GM12878 (cell line): ENCODE data around the gene GRIN3A. TPM values are rescaled to one million over a fixed set of nuclear protein-coding genes. Genes with fewer than 3 reads are reported as not detected.

Source experiments
- ATAC-seq: fragments of 200-7000 bp; cut with Tn5 transposase; 3 replicates; pipeline ENCODE4 v1.9.1; 2020; ENCODE audit warnings: mild to moderate bottlenecking, moderate library complexity
- BruUV-seq: library from RNA; stranded (reverse); fragments of 400-500 nt; replicated peaks from 2 replicates; lab custom pipeline; 2021; lab: Mats Ljungman, UMichigan
- CTCF ChIA-PET: fragments of 300-600 bp; sonication (Branson Sonifier 250); formaldehyde crosslinking; extraction: SDS; loops from one replicate; lab custom pipeline; 2021; ENCODE audit warnings: inconsistent platforms; lab: Yijun Ruan, JAX
- POLR2A ChIA-PET: fragments of 350-600 bp; formaldehyde crosslinking; extraction: SDS; loops from one replicate; lab custom pipeline; 2021; ENCODE audit warnings: inconsistent platforms; lab: Charles Lee
- RAD21 ChIA-PET: fragments of 300-600 bp; sonication (Branson Sonifier 250); formaldehyde crosslinking; loops from one replicate; lab custom pipeline; 2023; ENCODE audit warnings: antibody characterized with exemption; ENCODE audit not compliant: unreplicated experiment; lab: Charles Lee
- SMC1A ChIA-PET: fragments of 300-600 bp; sonication (Branson Sonifier 250); formaldehyde crosslinking; loops from one replicate; lab custom pipeline; 2023; ENCODE audit not compliant: unreplicated experiment, uncharacterized antibody; lab: Charles Lee
- DNase-seq: peaks from one replicate; pipeline ENCODE4 v3.0.0-alpha.2; 2011; ENCODE audit warnings: low read depth, low spot score
- FAIRE-seq: peaks from 3 replicates; lab custom pipeline; 2011; peaks lifted over from hg19 to GRCh38; lab: Jason Lieb, UNC
- H2AFZ ChIP-seq: 2 replicates; pipeline ENCODE4 v1.6.0; 2011; ENCODE audit warnings: low read depth, low read length, control low read depth; ENCODE audit not compliant: control insufficient read depth
- H3K27ac ChIP-seq: 2 replicates; pipeline ENCODE4 v1.5.1; 2011; ENCODE audit warnings: control low read depth; ENCODE audit not compliant: control insufficient read depth, insufficient read depth
- H3K27me3 ChIP-seq, 2 experiments: replicated peaks in 1 of 2; 2 replicates each; pipeline versions ENCODE4 v1.6.0 to v1.6.1; 2011; ENCODE audit warnings: low read length in 1 of 2; ENCODE audit not compliant: control insufficient read depth in 2 of 2, insufficient read depth in 2 of 2
- H3K36me3 ChIP-seq, 2 experiments: 2 replicates each; pipeline ENCODE4 v1.5.1; 2011; ENCODE audit warnings: low read length in 1 of 2; ENCODE audit not compliant: control insufficient read depth in 2 of 2, insufficient read depth in 2 of 2
- H3K4me1 ChIP-seq: 2 replicates; pipeline ENCODE4 v1.6.1; 2011; ENCODE audit warnings: mild to moderate bottlenecking, low read length, moderate library complexity, mixed read lengths; ENCODE audit not compliant: control insufficient read depth, insufficient read depth
- H3K4me2 ChIP-seq: 2 replicates; pipeline ENCODE4 v1.6.0; 2011; ENCODE audit warnings: control low read depth; ENCODE audit not compliant: control insufficient read depth, insufficient read depth
- H3K4me3 ChIP-seq: fragments of 200-600 bp; sonication (generic); 2 replicates; pipeline ENCODE4 v1.5.1; 2016
- H3K79me2 ChIP-seq: 2 replicates; pipeline ENCODE4 v1.6.0; 2011; ENCODE audit warnings: low read length; ENCODE audit not compliant: control insufficient read depth, insufficient read depth
- H3K9ac ChIP-seq: 2 replicates; pipeline ENCODE4 v1.8.0; 2011; ENCODE audit warnings: low read length, control low read depth, mixed read lengths; ENCODE audit not compliant: control insufficient read depth, insufficient read depth
- H3K9me3 ChIP-seq: replicated peaks from 3 replicates; pipeline ENCODE4 v1.5.1; 2011; ENCODE audit warnings: mild to moderate bottlenecking, low read length; ENCODE audit not compliant: control insufficient read depth, insufficient read depth
- H4K20me1 ChIP-seq: 2 replicates; pipeline ENCODE4 v1.6.0; 2011; ENCODE audit not compliant: control insufficient read depth, insufficient read depth
- WGBS: methylation state at CpG from one replicate; pipeline ENCODE4 v1.1.6; 2016; ENCODE audit warnings: low lambda C conversion rate; ENCODE audit not compliant: insufficient replicate concordance, insufficient coverage; ENCODE audit errors: missing lambda C conversion rate; 5-methylcytosine and 5-hydroxymethylcytosine counted together
- in situ Hi-C: fragments of 300-500 bp; cut with MboI; formaldehyde crosslinking; loops from 9 replicates; pipeline ENCODE4 v1.14.3; 2018; ENCODE audit warnings: mixed read lengths
- intact Hi-C: fragments of 100-400 bp; cut with micrococcal nuclease; formaldehyde crosslinking; loops from one replicate; pipeline ENCODE4 v1.14.2; 2022; ENCODE audit not compliant: unreplicated experiment
- polyA plus RNA-seq, 11 experiments: library from polyadenylated mRNA; depleted of rRNA in 4 of 11; unstranded in 6 of 11; stranded (reverse) in 5 of 11; fragments of >200 nt; fragmentation: Nextera tagmentation in 4 of 11; fragmentation: Illumina TruSeq in 1 of 11; extraction: Ambion mirVana in 4 of 11; extraction: Trizol in 1 of 11; gene quantifications; 1 replicate in 1 of 11; 2 replicates in 10 of 11; pipeline versions ENCODE4 v1.2.1 to v1.2.3, GENCODE V29; 2011 to 2016; ENCODE audit warnings: inconsistent platforms in 2 of 11, missing spikeins in 2 of 11, low read depth in 1 of 11
- total RNA-seq, 4 experiments: library from RNA; depleted of rRNA in 3 of 4; stranded (reverse); fragments of >200 nt in 3 of 4; fragmentation: Illumina TruSeq in 1 of 4; extraction: Trizol in 1 of 4; gene quantifications; 2 replicates each; pipeline versions ENCODE4 v1.2.1 to v1.2.3, GENCODE V29; 2013 to 2021
- TF ChIP-seq, protein P1 (sequence below): fragments of 450-650 bp; IDR thresholded peaks from 2 replicates; pipeline ENCODE4 v1.6.1; 2018; ENCODE audit warnings: borderline replicate concordance, mild to moderate bottlenecking; ENCODE audit not compliant: partially characterized antibody
- TF ChIP-seq, protein P2 (sequence below): fragments of 450-650 bp; IDR thresholded peaks from 2 replicates; pipeline ENCODE4 v1.6.1; 2017; ENCODE audit warnings: low read depth, mild to moderate bottlenecking, moderate library complexity
- TF ChIP-seq, protein P3 (sequence below), 3 experiments: IDR thresholded peaks in 2 of 3; conservative IDR thresholded peaks in 1 of 3; 2 replicates each; pipeline ENCODE4 v1.5.1; 2011; ENCODE audit warnings: low read depth in 3 of 3, low read length in 3 of 3, mild to moderate bottlenecking in 3 of 3, control low read depth in 2 of 3, moderate library complexity in 2 of 3, inconsistent platforms in 1 of 3, mixed read lengths in 1 of 3; ENCODE audit not compliant: control insufficient read depth in 2 of 3, insufficient read depth in 1 of 3; ENCODE audit errors: extremely low read depth in 1 of 3

Gene GRIN3A
- total and polyA plus RNA-seq, 10 of the 15 experiments (the other 5 are each of a cell fraction or from before 2014, with no cell fraction given): 0.03 to 0.05 (median 0.04) TPM; not detected in 7

DNA sequence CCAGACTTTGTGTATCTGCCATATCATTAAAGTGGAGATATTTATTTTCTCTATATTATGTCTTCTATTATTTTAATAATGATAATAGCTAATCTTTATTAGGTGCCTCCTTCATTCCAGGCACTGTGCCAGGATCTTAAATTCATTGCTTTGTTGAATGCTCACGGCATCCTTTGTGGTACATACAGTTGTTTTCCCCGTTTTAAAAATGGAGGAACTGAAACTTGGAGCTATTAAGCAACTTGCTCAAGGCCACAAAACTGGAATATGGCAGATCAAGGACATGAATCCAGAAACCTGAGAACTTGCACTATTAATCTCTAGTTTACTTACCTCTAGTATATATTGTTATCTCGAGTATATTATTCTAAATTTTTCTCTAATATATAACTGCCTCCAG is 102.2 kb downstream of the GRIN3A start (continued):
- TF ChIP-seq, protein P1, sequence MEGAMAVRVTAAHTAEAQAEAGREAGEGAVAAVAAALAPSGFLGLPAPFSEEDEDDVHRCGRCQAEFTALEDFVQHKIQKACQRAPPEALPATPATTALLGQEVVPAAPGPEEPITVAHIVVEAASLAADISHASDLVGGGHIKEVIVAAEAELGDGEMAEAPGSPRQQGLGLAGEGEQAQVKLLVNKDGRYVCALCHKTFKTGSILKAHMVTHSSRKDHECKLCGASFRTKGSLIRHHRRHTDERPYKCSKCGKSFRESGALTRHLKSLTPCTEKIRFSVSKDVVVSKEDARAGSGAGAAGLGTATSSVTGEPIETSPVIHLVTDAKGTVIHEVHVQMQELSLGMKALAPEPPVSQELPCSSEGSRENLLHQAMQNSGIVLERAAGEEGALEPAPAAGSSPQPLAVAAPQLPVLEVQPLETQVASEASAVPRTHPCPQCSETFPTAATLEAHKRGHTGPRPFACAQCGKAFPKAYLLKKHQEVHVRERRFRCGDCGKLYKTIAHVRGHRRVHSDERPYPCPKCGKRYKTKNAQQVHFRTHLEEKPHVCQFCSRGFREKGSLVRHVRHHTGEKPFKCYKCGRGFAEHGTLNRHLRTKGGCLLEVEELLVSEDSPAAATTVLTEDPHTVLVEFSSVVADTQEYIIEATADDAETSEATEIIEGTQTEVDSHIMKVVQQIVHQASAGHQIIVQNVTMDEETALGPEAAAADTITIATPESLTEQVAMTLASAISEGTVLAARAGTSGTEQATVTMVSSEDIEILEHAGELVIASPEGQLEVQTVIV: no peak
- TF ChIP-seq, all 136 proteins: peak for 0

DNA sequence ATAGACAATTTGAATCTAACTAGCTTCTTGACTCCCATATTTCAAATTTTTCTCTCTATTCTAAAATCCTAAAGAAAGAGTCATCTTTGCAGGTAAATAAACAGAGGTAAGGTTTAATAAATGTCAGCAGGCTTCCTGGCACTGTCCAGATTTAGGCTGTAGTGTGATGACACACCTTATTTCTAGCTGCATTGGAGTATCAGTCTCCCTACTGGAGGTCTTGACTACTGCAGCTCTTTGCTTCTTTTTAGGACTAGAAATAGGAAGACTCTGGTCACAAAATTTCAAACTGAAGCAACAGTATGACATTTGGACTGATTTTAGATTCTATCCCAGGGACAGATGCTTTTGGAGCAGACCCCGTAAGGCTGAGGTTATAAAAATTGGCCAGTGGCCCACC is 103.0 kb downstream of the GRIN3A start:
- in situ Hi-C loops: no loop called here
- POLR2A ChIA-PET: no interaction called here
- no peaks in the 10 kb centered on the region for H3K9me3 ChIP-seq
- H3K36me3 ChIP-seq: no peaks in the 10 kb centered on the region
- ATAC-seq (no peak), FAIRE-seq (no peak)
- H3K27ac ChIP-seq: no peak overlapping the region
- TF ChIP-seq, protein P2, sequence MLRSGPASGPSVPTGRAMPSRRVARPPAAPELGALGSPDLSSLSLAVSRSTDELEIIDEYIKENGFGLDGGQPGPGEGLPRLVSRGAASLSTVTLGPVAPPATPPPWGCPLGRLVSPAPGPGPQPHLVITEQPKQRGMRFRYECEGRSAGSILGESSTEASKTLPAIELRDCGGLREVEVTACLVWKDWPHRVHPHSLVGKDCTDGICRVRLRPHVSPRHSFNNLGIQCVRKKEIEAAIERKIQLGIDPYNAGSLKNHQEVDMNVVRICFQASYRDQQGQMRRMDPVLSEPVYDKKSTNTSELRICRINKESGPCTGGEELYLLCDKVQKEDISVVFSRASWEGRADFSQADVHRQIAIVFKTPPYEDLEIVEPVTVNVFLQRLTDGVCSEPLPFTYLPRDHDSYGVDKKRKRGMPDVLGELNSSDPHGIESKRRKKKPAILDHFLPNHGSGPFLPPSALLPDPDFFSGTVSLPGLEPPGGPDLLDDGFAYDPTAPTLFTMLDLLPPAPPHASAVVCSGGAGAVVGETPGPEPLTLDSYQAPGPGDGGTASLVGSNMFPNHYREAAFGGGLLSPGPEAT: no peak
- TF ChIP-seq, protein P3, sequence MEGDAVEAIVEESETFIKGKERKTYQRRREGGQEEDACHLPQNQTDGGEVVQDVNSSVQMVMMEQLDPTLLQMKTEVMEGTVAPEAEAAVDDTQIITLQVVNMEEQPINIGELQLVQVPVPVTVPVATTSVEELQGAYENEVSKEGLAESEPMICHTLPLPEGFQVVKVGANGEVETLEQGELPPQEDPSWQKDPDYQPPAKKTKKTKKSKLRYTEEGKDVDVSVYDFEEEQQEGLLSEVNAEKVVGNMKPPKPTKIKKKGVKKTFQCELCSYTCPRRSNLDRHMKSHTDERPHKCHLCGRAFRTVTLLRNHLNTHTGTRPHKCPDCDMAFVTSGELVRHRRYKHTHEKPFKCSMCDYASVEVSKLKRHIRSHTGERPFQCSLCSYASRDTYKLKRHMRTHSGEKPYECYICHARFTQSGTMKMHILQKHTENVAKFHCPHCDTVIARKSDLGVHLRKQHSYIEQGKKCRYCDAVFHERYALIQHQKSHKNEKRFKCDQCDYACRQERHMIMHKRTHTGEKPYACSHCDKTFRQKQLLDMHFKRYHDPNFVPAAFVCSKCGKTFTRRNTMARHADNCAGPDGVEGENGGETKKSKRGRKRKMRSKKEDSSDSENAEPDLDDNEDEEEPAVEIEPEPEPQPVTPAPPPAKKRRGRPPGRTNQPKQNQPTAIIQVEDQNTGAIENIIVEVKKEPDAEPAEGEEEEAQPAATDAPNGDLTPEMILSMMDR (IDR thresholded peaks at IDR 0.05 in 2 of 3, conservative IDR thresholded peaks at IDR 0.05 in 1 of 3; ENCODE audit: control insufficient read depth in 2 of 3, extremely low read depth in 1 of 3, insufficient read depth in 1 of 3, low read depth in 3 of 3, low read length in 3 of 3): 0 out of 6 replicates have a peak, but pooled peaks of 1 of the 3 experiments have one; percentile 4
- TF ChIP-seq, all 136 proteins: peak for 1
- Histone ChIP-seq H2AFZ (no peak overlapping the region), H3K4me1 (no peaks in the 10 kb centered on the region), H3K4me2 (no peak overlapping the region), H3K9ac (no peak overlapping the region), H4K20me1 (no peaks in the 10 kb centered on the region), H3K4me3 (no peak overlapping the region), H3K27me3 (no peaks in the 10 kb centered on the region), H3K79me2 (no peaks in the 10 kb centered on the region)
- ChIA-PET RAD21 (no interaction called here), CTCF (no interaction called here), SMC1A (no interaction called here)
- no TSS peak for BruUV-seq
- intact Hi-C loops: no loop called here
- WGBS: 0% methylated on average over 1 of the region's 1 CpG
- no peak for DNase-seq
